HepG2 (cell line): ENCODE data around the gene MARK4. TPM values are rescaled to one million over a fixed set of nuclear protein-coding genes. Genes with fewer than 3 reads are reported as not detected.
A peak's percentile ranks its signal among the peaks of the same experiment; 100 is the strongest.

Source experiments
- ATAC-seq: fragments of 200-7000 bp; cut with Tn5 transposase; 3 replicates; pipeline ENCODE4 v1.9.1; 2020; ENCODE audit warnings: mild to moderate bottlenecking, moderate library complexity
- BruUV-seq: library from RNA; stranded (reverse); fragments of 400-500 nt; replicated peaks from 2 replicates; lab custom pipeline; 2021; lab: Mats Ljungman, UMichigan
- CTCF ChIA-PET: fragments of 300-600 bp; formaldehyde crosslinking; extraction: SDS; loops from one replicate; lab custom pipeline; 2021; ENCODE audit warnings: low total read pairs, inconsistent platforms, low intra/inter-chr PET ratio; lab: Yijun Ruan, JAX
- POLR2A ChIA-PET: fragments of 350-600 bp; sonication (Branson Sonifier 250); formaldehyde crosslinking; loops from one replicate; lab custom pipeline; 2020; ENCODE audit warnings: antibody characterized with exemption, inconsistent platforms; lab: Yijun Ruan, JAX
- DNase-seq: peaks from one replicate; pipeline ENCODE4 v3.0.0-alpha.2; 2015; ENCODE audit warnings: low spot score
- FAIRE-seq: peaks from 3 replicates; lab custom pipeline; 2011; peaks lifted over from hg19 to GRCh38; lab: Jason Lieb, UNC
- H2AFZ ChIP-seq: one replicate; pipeline ENCODE4 v1.6.1; 2011; ENCODE audit warnings: low read length, inconsistent platforms
- H3K27ac ChIP-seq: fragments of 300-600 bp; 3 replicates; pipeline ENCODE4 v1.8.0; 2011; ENCODE audit warnings: mixed run types, mild to moderate bottlenecking, mixed read lengths, low read length, inconsistent platforms; ENCODE audit not compliant: insufficient read depth; ENCODE audit errors: extremely low read length
- H3K27me3 ChIP-seq, 2 experiments: fragments of 200-600 bp in 1 of 2; 2 replicates in 1 of 2; 3 replicates in 1 of 2; pipeline versions ENCODE4 v1.6.0 to v1.8.0; 2011; ENCODE audit warnings: low read length in 2 of 2, mild to moderate bottlenecking in 2 of 2, moderate library complexity in 2 of 2, inconsistent platforms in 1 of 2; ENCODE audit not compliant: insufficient read depth in 2 of 2, control insufficient read depth in 1 of 2
- H3K36me3 ChIP-seq, 2 experiments: fragments of 200-600 bp in 1 of 2; replicated peaks in 1 of 2; 2 replicates in 1 of 2; 3 replicates in 1 of 2; pipeline versions ENCODE4 v1.5.1 to v1.8.0; 2011; ENCODE audit warnings: low read length in 2 of 2, inconsistent platforms in 1 of 2; ENCODE audit not compliant: insufficient read depth in 2 of 2, control insufficient read depth in 1 of 2
- H3K4me1 ChIP-seq: 2 replicates; pipeline ENCODE4 v1.5.1; 2012; ENCODE audit warnings: low read length, inconsistent platforms; ENCODE audit not compliant: insufficient read depth
- H3K4me2 ChIP-seq: 2 replicates; pipeline ENCODE4 v1.6.0; 2011; ENCODE audit warnings: low read depth, low read length, inconsistent platforms
- H3K4me3 ChIP-seq, 3 experiments: fragments of 200-600 bp in 1 of 3; sonication (generic), shearing (Covaris generic) in 1 of 3; replicated peaks in 1 of 3; 2 replicates each; pipeline ENCODE4 v1.5.1; 2011 to 2016; ENCODE audit warnings: low read length in 3 of 3, inconsistent platforms in 2 of 3, low read depth in 2 of 3, mild to moderate bottlenecking in 2 of 3, control low read depth in 1 of 3, mixed read lengths in 1 of 3; ENCODE audit not compliant: insufficient read depth in 1 of 3
- H3K79me2 ChIP-seq: one replicate; pipeline ENCODE4 v1.6.1; 2011; ENCODE audit warnings: low read length, inconsistent platforms; ENCODE audit not compliant: insufficient read depth
- H3K9ac ChIP-seq: 2 replicates; pipeline ENCODE4 v1.6.0; 2011; ENCODE audit warnings: mild to moderate bottlenecking, low read depth, low read length, inconsistent platforms; ENCODE audit not compliant: insufficient read depth
- H3K9me3 ChIP-seq: 2 replicates; pipeline ENCODE4 v1.5.1; 2012; ENCODE audit warnings: mild to moderate bottlenecking, low read length
- H4K20me1 ChIP-seq: 2 replicates; pipeline ENCODE4 v1.6.0; 2011; ENCODE audit warnings: inconsistent platforms, mild to moderate bottlenecking, low read length, moderate library complexity; ENCODE audit not compliant: insufficient read depth
- FOXM1 ChIP-seq: sonication (generic); formaldehyde crosslinking; IDR thresholded peaks from 2 replicates; pipeline ENCODE4 v1.5.0; 2020; ENCODE audit warnings: missing genetic modification reagents
- GABPB1 ChIP-seq: IDR thresholded peaks from 2 replicates; pipeline ENCODE4 v1.6.1; 2016; ENCODE audit warnings: mild to moderate bottlenecking, missing genetic modification reagents, moderate library complexity, missing compliant biosample characterization
- GTF2F1 ChIP-seq: fragments of 150-350 bp; IDR thresholded peaks from 2 replicates; pipeline ENCODE4 v1.6.1; 2014; ENCODE audit warnings: low read length
- HOXD1 ChIP-seq: sonication (generic); formaldehyde crosslinking; IDR thresholded peaks from 2 replicates; pipeline ENCODE4 v1.5.0; 2020; ENCODE audit warnings: missing genetic modification reagents
- KDM6A ChIP-seq: IDR thresholded peaks from 2 replicates; pipeline ENCODE4 v1.6.1; 2016; ENCODE audit warnings: low read depth
- MAFG ChIP-seq: sonication (generic); formaldehyde crosslinking; IDR thresholded peaks from 2 replicates; pipeline ENCODE4 v1.5.1; 2020; ENCODE audit warnings: mild to moderate bottlenecking, missing genetic modification reagents
- MEIS1 ChIP-seq: sonication (generic); formaldehyde crosslinking; IDR thresholded peaks from 2 replicates; pipeline ENCODE4 v1.9.0; 2021; ENCODE audit warnings: mild to moderate bottlenecking, missing genetic modification reagents, moderate library complexity, borderline replicate concordance
- MEIS2 ChIP-seq: sonication (generic); formaldehyde crosslinking; IDR thresholded peaks from 2 replicates; pipeline ENCODE4 v1.9.0; 2021; ENCODE audit warnings: mild to moderate bottlenecking, missing genetic modification reagents
- MTA1 ChIP-seq: sonication (generic); formaldehyde crosslinking; IDR thresholded peaks from 2 replicates; pipeline ENCODE4 v1.4.0; 2020; ENCODE audit warnings: missing genetic modification reagents, mild to moderate bottlenecking, borderline replicate concordance
- NPAS2 ChIP-seq: sonication (generic); formaldehyde crosslinking; IDR thresholded peaks from 2 replicates; pipeline ENCODE4 v1.8.0; 2022; ENCODE audit warnings: mild to moderate bottlenecking, missing genetic modification reagents, borderline replicate concordance
- POGZ ChIP-seq: sonication (generic); formaldehyde crosslinking; IDR thresholded peaks from 2 replicates; pipeline ENCODE4 v1.4.0; 2020; ENCODE audit warnings: mild to moderate bottlenecking, missing genetic modification reagents
- SYNCRIP ChIP-seq: fragments of 200-400 bp; formaldehyde crosslinking; IDR thresholded peaks from 2 replicates; pipeline ENCODE4 v1.6.1; 2018; ENCODE audit warnings: mild to moderate bottlenecking, low read depth, low read length; ENCODE audit not compliant: insufficient read depth
- ZNF317 ChIP-seq: sonication (generic); formaldehyde crosslinking; IDR thresholded peaks from 2 replicates; pipeline ENCODE4 v1.5.0; 2020; ENCODE audit warnings: mild to moderate bottlenecking, missing genetic modification reagents
- ZNF335 ChIP-seq: sonication (generic); formaldehyde crosslinking; IDR thresholded peaks from 2 replicates; pipeline ENCODE4 v1.4.0; 2020; ENCODE audit warnings: missing genetic modification reagents
- ZNF33A ChIP-seq: sonication (generic); formaldehyde crosslinking; IDR thresholded peaks from 2 replicates; pipeline ENCODE4 v1.5.1; 2020; ENCODE audit warnings: missing genetic modification reagents, mild to moderate bottlenecking, moderate library complexity, borderline replicate concordance
- ZNF777 ChIP-seq: sonication (generic); formaldehyde crosslinking; IDR thresholded peaks from 2 replicates; pipeline ENCODE4 v1.4.0; 2020; ENCODE audit warnings: missing genetic modification reagents
- WGBS: methylation state at CpG from one replicate; pipeline ENCODE4 v1.1.6; 2017; ENCODE audit warnings: low lambda C conversion rate; 5-methylcytosine and 5-hydroxymethylcytosine counted together
- in situ Hi-C: cut with HindIII; loops from 2 replicates; pipeline ENCODE4 v1.10.0; 2017; ENCODE audit warnings: low pct_unique_long_range_greater_than_20kb; ENCODE audit not compliant: extremely low pct_ligation_motif_present
- intact Hi-C: fragments of 100-400 bp; cut with micrococcal nuclease; formaldehyde crosslinking; loops from one replicate; pipeline ENCODE4 v1.10.0; 2022; ENCODE audit not compliant: unreplicated experiment
- polyA plus RNA-seq, 8 experiments: library from polyadenylated mRNA; depleted of rRNA in 3 of 8; stranded (reverse) in 7 of 8; unstranded in 1 of 8; fragments of >200 nt; fragmentation: Illumina TruSeq in 4 of 8; extraction: Trizol in 4 of 8; gene quantifications; 2 replicates each; pipeline versions ENCODE4 v1.2.1 to v1.2.3, GENCODE V29; 2011 to 2016; ENCODE audit warnings: low read depth in 4 of 8, missing spikeins in 1 of 8, mixed read lengths in 1 of 8; ENCODE audit not compliant: insufficient read depth in 1 of 8
- total RNA-seq, 5 experiments: library from RNA; depleted of rRNA; stranded (reverse); fragments of >200 nt; fragmentation: Illumina TruSeq; extraction: Trizol; gene quantifications; 2 replicates each; pipeline ENCODE4 v1.2.3, GENCODE V29; 2016; ENCODE audit warnings: low read depth in 1 of 5
- TF ChIP-seq, protein P1 (sequence below): sonication (generic); formaldehyde crosslinking; IDR thresholded peaks from 2 replicates; pipeline ENCODE4 v1.4.0; 2020; ENCODE audit warnings: missing genetic modification reagents
- TF ChIP-seq, protein P2 (sequence below): sonication (generic); formaldehyde crosslinking; IDR thresholded peaks from 2 replicates; pipeline ENCODE4 v1.8.1; 2022; ENCODE audit warnings: mild to moderate bottlenecking, missing genetic modification reagents

The MARK4 gene
- total and polyA plus RNA-seq, 2 of the 13 experiments (the other 11 are each of a cell fraction or from before 2014, with no cell fraction given), result 7.0 to 12.2 TPM

DNA sequence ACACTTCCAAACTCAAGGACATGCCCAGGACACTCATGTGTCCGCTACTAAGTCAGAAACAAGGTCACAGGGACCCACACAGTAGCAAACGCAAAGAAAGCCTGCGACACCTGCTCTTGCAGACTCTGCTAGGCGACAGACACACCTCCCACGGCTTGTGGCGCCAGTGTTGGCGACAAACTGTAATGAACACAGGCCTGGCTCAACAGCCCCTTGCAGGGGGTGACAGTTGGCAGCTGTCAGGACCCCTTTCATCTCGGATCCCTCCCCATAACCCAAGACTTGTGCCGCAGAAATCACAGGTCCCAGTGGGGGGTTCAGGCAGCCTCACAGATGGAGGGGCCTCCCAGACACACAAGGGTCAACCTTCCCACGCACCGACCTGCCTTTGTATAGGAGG lies 71.2 kb downstream of the MARK4 start:
- Histone ChIP-seq H3K9me3 (no peaks in the 10 kb centered on the region), H2AFZ (no peak overlapping the region), H3K4me1 (peaks cover 43% of the 10 kb centered on the region), H3K36me3 (no peaks in the 10 kb centered on the region), H4K20me1 (no peaks in the 10 kb centered on the region), H3K27me3 (peaks cover 5 to 42% of the 10 kb centered on the region in 2 experiments; a peak in 3 of 5 replicates), H3K79me2 (no peaks in the 10 kb centered on the region), H3K9ac (no peak overlapping the region), H3K4me2 (peak overlapping the region; percentile 33), H3K4me3 (peak overlapping the region in 1 of 3 experiments; percentile 34; a peak in 1 of 6 replicates), H3K27ac (no peak overlapping the region)
- POLR2A ChIA-PET, result no interaction called here
- BruUV-seq, result no TSS peak
- in situ Hi-C loops, result no loop called here
- ATAC-seq (peak; percentile 55), DNase-seq (peak; percentile 48), FAIRE-seq (no peak)
- CTCF ChIA-PET, result no interaction called here
- intact Hi-C loops, result no loop called here
- TF ChIP-seq NPAS2 (CRISPR knock-in tag), result no peak
- TF ChIP-seq MEIS1 (CRISPR knock-in tag), result no peak
- TF ChIP-seq MAFG (CRISPR knock-in tag), result no peak
- peak; percentile 22; the same call in 1 of the 2 replicates for TF ChIP-seq MTA1 (CRISPR knock-in tag)
- no peak for TF ChIP-seq SYNCRIP
- 0% methylated on average over 2 of the region's 11 CpGs for WGBS

DNA sequence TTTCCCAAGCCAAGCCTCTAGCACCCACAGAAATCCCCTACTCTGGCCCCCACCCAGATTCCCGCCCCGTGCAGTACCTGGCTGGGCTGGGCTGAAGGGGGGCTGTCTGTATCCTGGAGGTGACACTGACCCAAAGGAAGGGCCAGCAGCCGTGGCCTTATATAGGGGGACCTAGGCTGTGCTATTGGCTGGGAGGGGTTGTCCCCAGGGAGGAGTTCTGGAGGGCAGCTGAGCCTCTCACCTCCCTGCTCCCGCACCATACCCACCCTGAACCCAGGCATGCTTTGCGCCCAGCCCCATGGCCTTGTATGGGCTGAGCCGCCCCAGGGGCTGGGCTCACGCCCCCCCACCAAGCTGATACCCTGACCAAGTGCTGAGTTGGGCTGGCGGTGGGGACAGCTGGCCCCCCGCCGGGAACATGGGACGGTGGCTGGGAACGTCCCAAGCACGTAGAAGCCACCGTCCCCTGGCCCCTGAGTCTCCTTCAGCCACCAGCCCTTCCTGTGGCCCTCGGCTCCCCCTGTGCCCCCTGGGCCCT lies 71.7 kb downstream of the MARK4 start, which contains the start of gene CKM:
Gene CKM (minus strand): TSS at position 132 of the 538 bp plus-strand sequence. CDS start 3,162 bp downstream, outside the sequence.
- no TSS peak for BruUV-seq
- H3K4me3 ChIP-seq, result peak within 1 kb of the TSS in 1 of 3 experiments; percentile 34; a peak in 1 of 6 replicates
- intact Hi-C loops, result no loop called here
- no peaks in the 10 kb centered on the region for H3K36me3 ChIP-seq
- no peaks in the 10 kb centered on the region for H4K20me1 ChIP-seq
- no peak within 1 kb of the TSS for H3K9ac ChIP-seq
- POLR2A ChIA-PET, result no interaction called here
- no peak for DNase-seq
- peak within 1 kb of the TSS; percentile 33 for H3K4me2 ChIP-seq
- H2AFZ ChIP-seq, result no peak within 1 kb of the TSS
- WGBS, result 11% methylated on average over 5 of the region's 15 CpGs
- no peaks in the 10 kb centered on the region for H3K9me3 ChIP-seq
- in situ Hi-C loops, result no loop called here
- H3K79me2 ChIP-seq, result no peaks in the 10 kb centered on the region
- ATAC-seq, result peak; percentile 38
- peaks cover 3 to 43% of the 10 kb centered on the region in 2 experiments; a peak in 3 of 5 replicates for H3K27me3 ChIP-seq
- H3K27ac ChIP-seq, result no peak within 1 kb of the TSS
- TF ChIP-seq HOXD1 (CRISPR knock-in tag) (no peak), ZNF335 (no peak), GTF2F1 (no peak), ZNF33A (CRISPR knock-in tag) (no peak), GABPB1 (CRISPR knock-in tag) (no peak), FOXM1 (CRISPR knock-in tag) (no peak), ZNF777 (CRISPR knock-in tag) (no peak), ZNF317 (CRISPR knock-in tag) (no peak), KDM6A (CRISPR knock-in tag) (no peak), POGZ (CRISPR knock-in tag) (no peak), MEIS2 (CRISPR knock-in tag) (no peak)
- TF ChIP-seq, protein P1, sequence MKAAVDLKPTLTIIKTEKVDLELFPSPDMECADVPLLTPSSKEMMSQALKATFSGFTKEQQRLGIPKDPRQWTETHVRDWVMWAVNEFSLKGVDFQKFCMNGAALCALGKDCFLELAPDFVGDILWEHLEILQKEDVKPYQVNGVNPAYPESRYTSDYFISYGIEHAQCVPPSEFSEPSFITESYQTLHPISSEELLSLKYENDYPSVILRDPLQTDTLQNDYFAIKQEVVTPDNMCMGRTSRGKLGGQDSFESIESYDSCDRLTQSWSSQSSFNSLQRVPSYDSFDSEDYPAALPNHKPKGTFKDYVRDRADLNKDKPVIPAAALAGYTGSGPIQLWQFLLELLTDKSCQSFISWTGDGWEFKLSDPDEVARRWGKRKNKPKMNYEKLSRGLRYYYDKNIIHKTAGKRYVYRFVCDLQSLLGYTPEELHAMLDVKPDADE (CRISPR knock-in tag), result no peak
- TF ChIP-seq, protein P2, sequence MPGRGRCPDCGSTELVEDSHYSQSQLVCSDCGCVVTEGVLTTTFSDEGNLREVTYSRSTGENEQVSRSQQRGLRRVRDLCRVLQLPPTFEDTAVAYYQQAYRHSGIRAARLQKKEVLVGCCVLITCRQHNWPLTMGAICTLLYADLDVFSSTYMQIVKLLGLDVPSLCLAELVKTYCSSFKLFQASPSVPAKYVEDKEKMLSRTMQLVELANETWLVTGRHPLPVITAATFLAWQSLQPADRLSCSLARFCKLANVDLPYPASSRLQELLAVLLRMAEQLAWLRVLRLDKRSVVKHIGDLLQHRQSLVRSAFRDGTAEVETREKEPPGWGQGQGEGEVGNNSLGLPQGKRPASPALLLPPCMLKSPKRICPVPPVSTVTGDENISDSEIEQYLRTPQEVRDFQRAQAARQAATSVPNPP (CRISPR knock-in tag), result no peak
- FAIRE-seq, result no peak
- H3K4me1 ChIP-seq, result peaks cover 44% of the 10 kb centered on the region
- CTCF ChIA-PET, result no interaction called here
